GM18507 (cell line): ENCODE measurements around the gene STT3B.
"Not testable (repeated sequence)": the region's sequence is repeated elsewhere in the genome, so short reads cannot be mapped to it uniquely, and the experiment has no call there.

Source experiments
- DNase-seq: peaks from one replicate; pipeline ENCODE4 v3.0.0; 2011; ENCODE audit warnings: low read depth; ENCODE audit not compliant: insufficient read length; ENCODE audit errors: extremely low spot score
- FAIRE-seq: peaks from 2 replicates; lab custom pipeline; 2011; peaks lifted over from hg19 to GRCh38; lab: Jason Lieb, UNC

The STT3B gene

GRCh38 chr3:31579828-31580227 is 47.1 kb downstream of the STT3B start:
- DNase-seq (no peak), FAIRE-seq (no peak)

GRCh38 chr3:31580645-31581044 is 47.9 kb downstream of the STT3B start:
- FAIRE-seq (no peak), DNase-seq (no peak)

GRCh38 chr3:31581660-31582059 is 48.9 kb downstream of the STT3B start:
- DNase-seq = no peak
- no peak for FAIRE-seq

GRCh38 chr3:31589228-31589627 is 56.5 kb downstream of the STT3B start:
- no peak for FAIRE-seq

GRCh38 chr3:31590650-31591049 is 57.9 kb downstream of the STT3B start:
- FAIRE-seq = no peak
- no peak for DNase-seq

More at GRCh38 chr3:31589228-31589627, 56.5 kb downstream of the STT3B start:
- DNase-seq = no peak

- no peak for FAIRE-seq
- no peak for DNase-seq
Observed at GRCh38 chr3:31592764-31593163, 60.0 kb downstream of the STT3B start.

- DNase-seq (no peak), FAIRE-seq (no peak)
Observed at GRCh38 chr3:31596176-31596575, 63.5 kb downstream of the STT3B start.

- DNase-seq (no peak), FAIRE-seq (no peak)
Observed at GRCh38 chr3:31600431-31600830, 67.7 kb downstream of the STT3B start.

- DNase-seq, FAIRE-seq: not testable (repeated sequence)
Observed at GRCh38 chr3:31605333-31605732, 72.6 kb downstream of the STT3B start.

- DNase-seq = no peak
- FAIRE-seq = no peak
Observed at GRCh38 chr3:31606453-31606852, 73.7 kb downstream of the STT3B start.

- DNase-seq (no peak), FAIRE-seq (no peak)
Observed at GRCh38 chr3:31610700-31611275, 78.1 kb downstream of the STT3B start.

- FAIRE-seq (no peak), DNase-seq (no peak)
Observed at GRCh38 chr3:31613177-31613576, 80.5 kb downstream of the STT3B start.

GRCh38 chr3:31613654-31614053 is 80.9 kb downstream of the STT3B start:
- no peak for FAIRE-seq
- no peak for DNase-seq

GRCh38 chr3:31614162-31614921 is 81.6 kb downstream of the STT3B start:
- FAIRE-seq = no peak

GRCh38 chr3:31615071-31615875 is 82.5 kb downstream of the STT3B start:
- FAIRE-seq (no peak), DNase-seq (no peak)

More at GRCh38 chr3:31614162-31614921, 81.6 kb downstream of the STT3B start:
- DNase-seq = no peak

- no peak for FAIRE-seq
- no peak for DNase-seq
Observed at GRCh38 chr3:31616711-31617110, 84.0 kb downstream of the STT3B start.

- DNase-seq (no peak), FAIRE-seq (peak; percentile 60)
Observed at GRCh38 chr3:31620656-31621055, 87.9 kb downstream of the STT3B start.

- no peak for FAIRE-seq
- no peak for DNase-seq
Observed at GRCh38 chr3:31621314-31621713, 88.6 kb downstream of the STT3B start.

GRCh38 chr3:31622636-31623288 is 90.0 kb downstream of the STT3B start:
- DNase-seq (no peak), FAIRE-seq (peak; percentile 72)
